ENCODE data around the gene EEFSEC. TPM values are rescaled to one million over a fixed set of nuclear protein-coding genes. Genes with fewer than 3 reads are reported as not detected.

EEFSEC gene
- total RNA-seq, 1 donor from 2014 or later, result 15.3 TPM

DNA sequence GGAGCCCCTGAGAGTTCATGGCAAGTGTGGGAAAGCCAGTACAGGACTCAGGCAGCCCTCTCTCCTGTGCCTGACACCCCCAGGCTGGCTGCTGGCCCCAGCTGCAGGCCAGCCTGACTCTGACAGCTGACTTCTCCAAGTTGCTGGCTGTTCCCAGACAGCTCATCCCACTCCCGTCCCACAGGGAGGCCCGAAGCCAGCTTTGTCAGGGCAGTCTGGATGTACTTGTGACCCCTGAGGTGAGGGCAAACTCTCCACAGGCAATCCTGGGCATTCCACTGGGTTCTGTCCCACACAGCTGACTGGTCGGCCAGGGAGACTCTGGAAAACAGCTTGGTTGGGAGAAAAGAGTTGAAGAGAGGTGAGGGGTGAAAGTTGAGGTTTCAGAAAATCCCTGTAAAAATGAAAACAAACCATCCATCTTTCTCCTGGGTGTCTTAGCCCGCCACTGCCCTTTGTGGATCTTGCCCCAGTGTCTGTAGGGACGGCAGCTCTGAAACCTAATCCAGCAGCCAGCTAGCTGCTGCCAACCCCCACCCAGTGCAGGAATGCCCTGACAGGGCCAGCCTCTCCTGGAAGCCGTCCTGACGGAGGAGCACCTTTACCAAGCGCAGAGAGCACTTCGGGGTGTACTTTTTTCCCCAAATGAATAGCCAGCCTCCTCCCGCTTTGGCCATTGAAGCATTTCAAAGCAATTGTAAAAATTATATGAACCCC is 225.5 kb downstream of the EEFSEC start:
- DNase-seq, result no peak
- intact Hi-C loops (cut with DNase I), result no loop called here
- TF ChIP-seq, protein P1, sequence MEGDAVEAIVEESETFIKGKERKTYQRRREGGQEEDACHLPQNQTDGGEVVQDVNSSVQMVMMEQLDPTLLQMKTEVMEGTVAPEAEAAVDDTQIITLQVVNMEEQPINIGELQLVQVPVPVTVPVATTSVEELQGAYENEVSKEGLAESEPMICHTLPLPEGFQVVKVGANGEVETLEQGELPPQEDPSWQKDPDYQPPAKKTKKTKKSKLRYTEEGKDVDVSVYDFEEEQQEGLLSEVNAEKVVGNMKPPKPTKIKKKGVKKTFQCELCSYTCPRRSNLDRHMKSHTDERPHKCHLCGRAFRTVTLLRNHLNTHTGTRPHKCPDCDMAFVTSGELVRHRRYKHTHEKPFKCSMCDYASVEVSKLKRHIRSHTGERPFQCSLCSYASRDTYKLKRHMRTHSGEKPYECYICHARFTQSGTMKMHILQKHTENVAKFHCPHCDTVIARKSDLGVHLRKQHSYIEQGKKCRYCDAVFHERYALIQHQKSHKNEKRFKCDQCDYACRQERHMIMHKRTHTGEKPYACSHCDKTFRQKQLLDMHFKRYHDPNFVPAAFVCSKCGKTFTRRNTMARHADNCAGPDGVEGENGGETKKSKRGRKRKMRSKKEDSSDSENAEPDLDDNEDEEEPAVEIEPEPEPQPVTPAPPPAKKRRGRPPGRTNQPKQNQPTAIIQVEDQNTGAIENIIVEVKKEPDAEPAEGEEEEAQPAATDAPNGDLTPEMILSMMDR (IDR thresholded peaks at IDR 0.05), result no peak
- ATAC-seq, result peak; percentile 67
- H3K27ac ChIP-seq, result peak overlapping the region; percentile 36
- H3K4me3 ChIP-seq, result no peak overlapping the region
- H3K4me1 ChIP-seq, result peaks cover 23% of the 10 kb centered on the region
- no peaks in the 10 kb centered on the region for H3K27me3 ChIP-seq
- H3K9me3 ChIP-seq, result no peaks in the 10 kb centered on the region
- H3K36me3 ChIP-seq, result no peaks in the 10 kb centered on the region

DNA sequence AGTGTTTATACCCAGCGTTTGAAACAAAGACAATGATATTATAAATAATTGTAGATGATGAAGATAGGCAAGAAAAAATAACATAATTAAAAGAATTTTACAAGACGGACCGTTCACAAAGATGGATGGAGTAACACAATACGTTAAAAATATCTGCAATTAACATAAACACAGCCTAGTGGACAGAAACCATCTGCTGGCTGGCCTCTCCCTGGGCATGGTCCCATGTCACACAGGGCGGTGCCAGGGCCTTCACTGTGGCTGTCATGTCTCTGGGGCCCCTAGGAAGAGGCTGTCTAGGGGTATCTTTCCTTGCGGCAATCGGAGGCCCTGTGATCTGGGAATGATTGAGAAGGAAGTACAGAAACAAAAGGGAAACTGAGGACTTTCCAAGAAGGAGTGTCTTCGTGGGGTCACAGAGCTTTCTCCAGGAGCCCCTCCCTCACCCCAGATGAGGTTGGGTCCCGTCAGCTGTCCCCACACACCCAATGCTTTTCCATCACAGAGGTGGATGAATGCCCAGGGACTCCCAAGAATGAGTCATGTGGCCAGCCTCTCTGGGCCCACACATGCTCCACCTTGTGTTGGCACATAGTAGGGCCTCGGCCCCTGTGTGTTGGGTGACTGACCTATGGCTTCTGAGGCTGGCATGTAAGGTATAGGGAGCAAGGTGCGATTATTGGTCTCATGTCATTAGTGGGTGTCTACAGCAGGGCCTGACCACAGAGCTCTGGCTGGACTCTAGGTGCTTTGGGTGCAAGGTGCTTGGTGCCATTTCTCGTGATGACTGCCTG is 226.3 kb downstream of the EEFSEC start:
- H3K27ac ChIP-seq, result no peak overlapping the region
- H3K4me1 ChIP-seq, result peaks cover 23% of the 10 kb centered on the region
- ATAC-seq, result no peak
- TF ChIP-seq, protein P1 (IDR thresholded peaks at IDR 0.05), result no peak
- intact Hi-C loops (cut with DNase I), result no loop called here
- no peaks in the 10 kb centered on the region for H3K9me3 ChIP-seq
- no peak overlapping the region for H3K4me3 ChIP-seq
- H3K36me3 ChIP-seq, result no peaks in the 10 kb centered on the region
- DNase-seq, result no peak
- H3K27me3 ChIP-seq, result no peaks in the 10 kb centered on the region

DNA sequence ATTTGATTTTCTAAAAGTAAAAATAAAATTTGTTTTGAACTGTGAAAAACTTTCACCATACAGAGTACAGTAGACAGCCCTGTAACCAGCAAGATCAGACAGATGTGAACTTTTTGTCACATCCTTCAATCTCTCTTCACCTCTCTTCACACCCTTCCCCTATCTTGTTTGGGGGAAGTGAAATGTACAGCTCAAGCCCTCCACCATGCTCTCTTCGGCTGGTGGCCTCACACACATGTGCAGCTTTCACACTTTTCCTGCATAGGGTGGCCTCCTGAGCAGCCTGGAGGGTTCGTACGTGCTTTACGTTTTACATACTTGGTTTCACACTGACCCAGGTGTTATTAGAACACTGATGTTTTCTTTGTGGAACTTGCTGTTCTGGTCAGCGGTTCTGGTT is 227.0 kb downstream of the EEFSEC start:
- H3K9me3 ChIP-seq, result no peaks in the 10 kb centered on the region
- no peak overlapping the region for H3K4me3 ChIP-seq
- no peak for ATAC-seq
- H3K27ac ChIP-seq, result no peak overlapping the region
- DNase-seq, result no peak
- intact Hi-C loops (cut with DNase I), result no loop called here
- TF ChIP-seq, protein P1 (IDR thresholded peaks at IDR 0.05), result no peak
- H3K27me3 ChIP-seq, result no peaks in the 10 kb centered on the region
- peaks cover 25% of the 10 kb centered on the region for H3K4me1 ChIP-seq
- H3K36me3 ChIP-seq, result no peaks in the 10 kb centered on the region

DNA sequence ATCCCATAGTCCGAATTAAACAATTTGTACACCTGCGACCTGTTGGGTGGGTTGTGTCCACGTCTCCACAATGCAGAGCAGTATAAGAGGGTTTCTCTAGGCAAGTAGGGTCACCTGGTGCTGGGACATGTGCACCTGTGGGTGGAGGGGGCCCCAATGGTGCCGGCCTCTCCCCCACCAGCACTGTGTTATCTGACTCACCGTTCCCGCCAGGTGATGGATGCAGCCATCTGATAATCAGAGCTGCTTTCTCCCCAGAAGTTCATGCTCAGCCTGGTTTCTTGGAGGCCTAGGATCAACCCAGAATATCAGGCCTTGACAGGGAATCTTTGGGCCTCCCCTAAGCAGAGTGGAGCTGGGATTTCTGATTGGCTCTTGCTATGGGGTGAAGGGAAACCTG is 227.4 kb downstream of the EEFSEC start:
- Histone ChIP-seq H3K9me3 (no peaks in the 10 kb centered on the region), H3K27me3 (no peaks in the 10 kb centered on the region), H3K36me3 (no peaks in the 10 kb centered on the region), H3K27ac (no peak overlapping the region), H3K4me1 (peaks cover 29% of the 10 kb centered on the region), H3K4me3 (no peak overlapping the region)
- DNase-seq (no peak), ATAC-seq (no peak)
- intact Hi-C loops (cut with DNase I), result no loop called here
- TF ChIP-seq, protein P1 (IDR thresholded peaks at IDR 0.05), result no peak

DNA sequence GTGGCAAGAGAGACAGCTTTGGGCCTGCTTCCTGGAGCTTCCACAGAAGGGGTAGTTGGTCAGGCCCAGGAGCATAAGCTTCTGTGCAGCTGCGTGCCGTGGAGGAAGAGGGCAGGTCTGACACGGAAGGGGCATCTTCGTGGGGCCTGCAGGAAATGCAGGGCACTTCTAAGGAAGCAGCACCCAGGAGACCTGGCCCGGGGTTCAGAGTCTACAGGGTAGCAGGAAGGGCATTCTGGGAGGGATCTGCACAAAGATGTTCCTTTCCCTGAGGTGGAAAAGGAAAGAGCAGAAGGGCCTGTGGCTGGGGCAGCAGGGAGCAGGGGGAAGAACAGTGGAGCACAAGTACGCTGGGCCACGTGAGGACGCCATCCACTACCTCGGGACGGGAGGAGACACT is 228.3 kb downstream of the EEFSEC start:
- peaks cover 31% of the 10 kb centered on the region for H3K4me1 ChIP-seq
- H3K27ac ChIP-seq, result no peak overlapping the region
- intact Hi-C loops (cut with DNase I), result no loop called here
- no peak for ATAC-seq
- no peaks in the 10 kb centered on the region for H3K36me3 ChIP-seq
- no peak overlapping the region for H3K4me3 ChIP-seq
- H3K27me3 ChIP-seq, result no peaks in the 10 kb centered on the region
- TF ChIP-seq, protein P1 (IDR thresholded peaks at IDR 0.05), result no peak
- no peak for DNase-seq
- no peaks in the 10 kb centered on the region for H3K9me3 ChIP-seq

Data from upper lobe of right lung (tissue), 1 donor.